ENCODE data around the gene COPS2.

Gene COPS2

GRCh38 chr15:49110158-49110944 is 45.0 kb downstream of the COPS2 start:
- no peaks in the 10 kb centered on the region; the same call in 1 of the 2 replicates for H3K9me3 ChIP-seq
- H3K4me3 ChIP-seq = no peak overlapping the region
- in situ Hi-C loops (cut with MboI; ENCODE audit: low sequenced_read_pairs) = no loop called here
- H3K36me3 ChIP-seq (replicated peaks) = peaks cover 16% of the 10 kb centered on the region
- no peaks in the 10 kb centered on the region for H3K4me1 ChIP-seq
- H3K27me3 ChIP-seq (ENCODE audit: low read depth) = no peaks in the 10 kb centered on the region
- no peak for DNase-seq (ENCODE audit: low spot score in 2 of 2)

GRCh38 chr15:49103002-49103401 is 52.4 kb downstream of the COPS2 start:
- in situ Hi-C loops (cut with MboI; ENCODE audit: low sequenced_read_pairs) = no loop called here
- no peaks in the 10 kb centered on the region for H3K9me3 ChIP-seq
- H3K4me1 ChIP-seq = no peaks in the 10 kb centered on the region
- no peaks in the 10 kb centered on the region for H3K27me3 ChIP-seq (ENCODE audit: low read depth)
- H3K36me3 ChIP-seq (replicated peaks) = peaks cover 9% of the 10 kb centered on the region
- no peak overlapping the region for H3K4me3 ChIP-seq
- no peak for DNase-seq (ENCODE audit: low spot score in 2 of 2)

GRCh38 chr15:49101536-49101935 is 53.9 kb downstream of the COPS2 start:
- in situ Hi-C loops (cut with MboI; ENCODE audit: low sequenced_read_pairs) = no loop called here
- Histone ChIP-seq H3K36me3 (replicated peaks) (peaks cover 9% of the 10 kb centered on the region), H3K27me3 (ENCODE audit: low read depth) (no peaks in the 10 kb centered on the region), H3K4me1 (no peaks in the 10 kb centered on the region), H3K4me3 (no peak overlapping the region), H3K9me3 (no peaks in the 10 kb centered on the region)
- no peak for DNase-seq (ENCODE audit: low spot score in 2 of 2)

DNA sequence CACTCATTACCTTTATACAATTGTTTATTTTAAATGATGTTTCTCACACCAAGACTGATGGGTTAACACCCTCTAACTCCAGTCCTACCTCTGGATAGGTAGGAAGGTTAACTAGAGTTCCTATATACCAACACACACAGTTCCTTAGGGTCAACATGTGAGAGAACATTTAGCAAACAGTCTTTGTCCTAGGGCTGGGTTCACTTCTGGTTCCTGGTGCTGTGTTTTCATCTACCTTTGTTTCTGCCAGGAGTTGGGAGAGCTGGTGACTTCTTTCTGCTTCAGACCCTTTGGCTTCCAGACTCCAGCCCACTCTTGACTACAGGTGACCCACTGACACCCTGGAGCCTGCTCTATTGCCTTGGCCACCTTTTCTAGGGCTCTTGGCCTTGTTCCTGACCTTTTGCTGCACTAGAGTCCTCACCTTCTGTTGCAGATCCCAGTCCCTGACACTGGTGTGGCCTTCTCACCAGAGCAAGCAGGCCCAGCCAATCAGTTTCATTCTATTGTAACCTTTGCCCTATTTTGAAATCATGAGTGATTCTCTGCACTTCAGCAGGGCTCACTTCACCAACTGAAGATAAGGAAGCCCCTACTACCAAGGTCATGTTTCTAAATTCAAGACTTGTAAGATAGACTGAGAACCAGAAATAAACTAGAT is 59.2 kb downstream of the COPS2 start:
- Histone ChIP-seq H3K9me3 (no peaks in the 10 kb centered on the region), H3K4me1 (no peaks in the 10 kb centered on the region), H3K4me3 (no peak overlapping the region), H3K27me3 (ENCODE audit: low read depth) (no peaks in the 10 kb centered on the region), H3K36me3 (replicated peaks) (no peaks in the 10 kb centered on the region)
- no peak for DNase-seq (ENCODE audit: low spot score in 2 of 2)
- in situ Hi-C loops (cut with MboI; ENCODE audit: low sequenced_read_pairs) = no loop called here

GRCh38 chr15:49094923-49095322 is 60.5 kb downstream of the COPS2 start:
- no peaks in the 10 kb centered on the region for H3K9me3 ChIP-seq
- in situ Hi-C loops (cut with MboI; ENCODE audit: low sequenced_read_pairs) = no loop called here
- H3K36me3 ChIP-seq (replicated peaks) = no peaks in the 10 kb centered on the region
- no peaks in the 10 kb centered on the region for H3K27me3 ChIP-seq (ENCODE audit: low read depth)
- no peaks in the 10 kb centered on the region for H3K4me1 ChIP-seq
- DNase-seq (ENCODE audit: low spot score in 2 of 2) = no peak
- no peak overlapping the region for H3K4me3 ChIP-seq

GRCh38 chr15:49093252-49094105 is 61.9 kb downstream of the COPS2 start:
- H3K9me3 ChIP-seq = no peaks in the 10 kb centered on the region
- no peaks in the 10 kb centered on the region for H3K36me3 ChIP-seq (replicated peaks)
- H3K4me3 ChIP-seq = no peak overlapping the region
- no peaks in the 10 kb centered on the region for H3K4me1 ChIP-seq
- DNase-seq (ENCODE audit: low spot score in 2 of 2) = no peak
- no peaks in the 10 kb centered on the region for H3K27me3 ChIP-seq (ENCODE audit: low read depth)
- in situ Hi-C loops (cut with MboI; ENCODE audit: low sequenced_read_pairs) = no loop called here

- no peaks in the 10 kb centered on the region for H3K27me3 ChIP-seq (ENCODE audit: low read depth)
- no peaks in the 10 kb centered on the region for H3K9me3 ChIP-seq
- no peak for DNase-seq (ENCODE audit: low spot score in 2 of 2)
- H3K36me3 ChIP-seq (replicated peaks) = no peaks in the 10 kb centered on the region
- no peak overlapping the region for H3K4me3 ChIP-seq
- H3K4me1 ChIP-seq = no peaks in the 10 kb centered on the region
- in situ Hi-C loops (cut with MboI; ENCODE audit: low sequenced_read_pairs) = no loop called here
These were observed 66.4 kb downstream of the COPS2 start for GRCh38 chr15:49088996-49089395.

GRCh38 chr15:49085696-49086459 is 69.5 kb downstream of the COPS2 start:
- in situ Hi-C loops (cut with MboI; ENCODE audit: low sequenced_read_pairs) = no loop called here
- no peaks in the 10 kb centered on the region for H3K36me3 ChIP-seq (replicated peaks)

GRCh38 chr15:49084285-49084570 is 71.2 kb downstream of the COPS2 start:
- Histone ChIP-seq H3K4me1 (no peaks in the 10 kb centered on the region), H3K9me3 (no peaks in the 10 kb centered on the region), H3K27me3 (ENCODE audit: low read depth) (no peaks in the 10 kb centered on the region), H3K36me3 (replicated peaks) (no peaks in the 10 kb centered on the region), H3K4me3 (no peak overlapping the region)
- in situ Hi-C loops (cut with MboI; ENCODE audit: low sequenced_read_pairs) = no loop called here
- DNase-seq (ENCODE audit: low spot score in 2 of 2) = no peak

More at GRCh38 chr15:49085696-49086459, 69.5 kb downstream of the COPS2 start:
- Histone ChIP-seq H3K9me3 (no peaks in the 10 kb centered on the region), H3K27me3 (ENCODE audit: low read depth) (no peaks in the 10 kb centered on the region), H3K4me3 (no peak overlapping the region), H3K4me1 (no peaks in the 10 kb centered on the region)
- no peak for DNase-seq (ENCODE audit: low spot score in 2 of 2)

DNA sequence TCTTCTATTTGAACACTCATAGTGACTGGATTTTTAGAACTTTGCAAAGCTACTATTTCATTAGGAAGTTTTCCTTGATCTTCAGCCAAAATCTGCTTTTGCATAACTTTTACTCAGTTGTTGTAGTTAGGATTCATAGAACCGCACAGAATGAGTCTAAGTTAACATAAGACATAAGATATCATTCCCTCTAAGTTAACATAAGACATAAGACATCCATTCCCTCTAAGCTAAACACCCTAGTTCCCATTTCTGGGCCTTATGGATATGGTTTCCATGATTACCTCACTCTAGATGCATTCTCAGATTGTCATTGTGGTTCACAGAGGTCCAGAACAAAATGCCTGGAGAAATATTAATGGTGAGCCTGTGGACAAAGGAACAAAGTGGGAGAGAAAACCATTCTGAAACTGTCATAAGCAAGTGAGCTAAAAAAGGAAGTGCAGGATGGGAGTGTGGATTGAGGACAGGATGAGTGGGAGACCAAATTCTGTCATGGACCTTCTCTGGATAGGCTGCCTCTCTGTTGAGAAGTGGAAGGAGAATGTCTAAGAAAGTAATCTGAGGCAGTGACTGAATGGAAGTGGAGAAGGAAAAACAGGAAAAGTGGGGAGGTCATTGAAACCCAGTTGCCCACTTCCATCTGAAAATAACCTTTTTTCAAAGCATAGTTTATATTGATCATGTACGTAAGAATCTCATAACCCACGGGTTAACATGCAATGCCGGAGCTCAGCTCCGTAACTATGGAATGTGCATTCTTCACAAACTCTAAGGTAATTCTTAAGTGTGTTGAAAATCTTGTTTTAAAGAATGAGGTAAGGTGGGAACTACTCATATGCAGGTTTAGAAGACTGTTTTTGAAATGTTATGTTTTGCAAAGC is 71.8 kb downstream of the COPS2 start:
- no peaks in the 10 kb centered on the region for H3K27me3 ChIP-seq (ENCODE audit: low read depth)
- in situ Hi-C loops (cut with MboI; ENCODE audit: low sequenced_read_pairs) = no loop called here
- H3K4me3 ChIP-seq = no peak overlapping the region
- DNase-seq (ENCODE audit: low spot score in 2 of 2) = no peak
- no peaks in the 10 kb centered on the region for H3K4me1 ChIP-seq
- H3K36me3 ChIP-seq (replicated peaks) = no peaks in the 10 kb centered on the region
- no peaks in the 10 kb centered on the region for H3K9me3 ChIP-seq

DNA sequence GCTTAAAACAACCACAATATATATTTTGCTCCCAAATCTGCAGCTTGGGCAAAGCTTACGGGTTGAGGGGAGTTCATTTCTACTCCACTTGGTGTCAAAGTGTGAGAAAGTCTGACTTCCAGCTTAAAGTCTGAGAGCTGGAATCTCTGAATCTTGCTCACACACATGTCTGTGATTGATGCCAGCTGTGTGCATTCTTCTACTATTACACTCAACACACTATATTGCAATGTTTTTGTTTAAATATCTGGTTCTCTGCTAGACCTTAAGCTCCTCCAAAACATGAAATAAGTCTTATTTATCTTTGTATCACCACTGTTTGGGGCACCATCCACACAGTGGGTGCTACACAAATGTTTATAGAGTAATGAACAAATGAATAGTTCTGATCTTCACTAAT is 72.4 kb downstream of the COPS2 start:
- H3K4me3 ChIP-seq = no peak overlapping the region
- H3K9me3 ChIP-seq = no peaks in the 10 kb centered on the region
- H3K36me3 ChIP-seq (replicated peaks) = no peaks in the 10 kb centered on the region
- in situ Hi-C loops (cut with MboI; ENCODE audit: low sequenced_read_pairs) = no loop called here
- H3K27me3 ChIP-seq (ENCODE audit: low read depth) = no peaks in the 10 kb centered on the region
- DNase-seq (ENCODE audit: low spot score in 2 of 2) = no peak
- no peaks in the 10 kb centered on the region for H3K4me1 ChIP-seq

DNA sequence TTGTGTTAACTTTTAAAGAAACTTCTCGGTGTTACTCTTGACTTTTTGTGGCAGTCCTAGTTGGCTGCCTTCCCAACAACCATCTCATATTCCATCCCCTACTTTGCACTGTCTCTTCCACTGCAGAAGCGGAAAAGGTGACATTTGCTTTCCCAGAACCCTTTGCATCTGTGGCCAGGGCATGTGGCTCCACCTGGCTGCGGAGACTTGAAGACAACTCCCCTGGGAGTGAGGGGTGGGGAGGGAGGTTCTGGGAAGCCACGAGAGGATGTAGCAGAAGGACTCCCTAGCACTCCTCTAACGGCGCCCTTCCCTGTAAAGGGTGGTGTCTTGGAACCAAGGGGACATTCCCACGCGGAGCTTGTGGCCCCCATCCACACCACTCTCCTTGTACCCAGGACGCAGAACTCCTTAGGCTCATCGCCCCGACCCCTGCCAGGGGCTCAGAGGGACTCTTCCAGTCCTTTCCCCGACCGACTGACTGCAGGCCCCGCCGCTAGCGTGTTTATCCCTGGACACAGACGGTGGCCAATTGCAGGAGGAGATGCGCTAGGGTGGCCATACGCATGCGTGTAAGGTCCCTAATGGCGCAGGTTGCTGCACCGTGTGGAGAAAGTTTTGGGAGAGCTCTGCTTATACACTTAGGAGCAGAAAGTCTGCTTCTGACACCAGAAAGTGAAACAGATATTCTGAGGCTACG is 75.9 kb downstream of the COPS2 start:
- in situ Hi-C loops (cut with MboI; ENCODE audit: low sequenced_read_pairs) = no loop called here
- no peaks in the 10 kb centered on the region for H3K4me1 ChIP-seq
- no peak for DNase-seq (ENCODE audit: low spot score in 2 of 2)

More for the DNA sequence above, 75.9 kb downstream of the COPS2 start:
- no peak overlapping the region for H3K4me3 ChIP-seq
- no peaks in the 10 kb centered on the region for H3K27me3 ChIP-seq (ENCODE audit: low read depth)
- H3K36me3 ChIP-seq (replicated peaks) = no peaks in the 10 kb centered on the region
- no peaks in the 10 kb centered on the region for H3K9me3 ChIP-seq

All from HAP-1 (cell line).